Peyer's patch (tissue), 4 donors: ENCODE data around the gene SLC16A8.

ENCODE experiments used
- POLR2A ChIP-seq, 2 donors: fragments of 450-650 bp; IDR thresholded peaks; one replicate each; pipeline ENCODE4 v1.5.1; 2017; ENCODE audit warnings: antibody characterized with exemption in 2 of 2, mild to moderate bottlenecking in 2 of 2, moderate library complexity in 2 of 2
- TF ChIP-seq, protein P1 (sequence below), 6 experiments: fragments of 450-650 bp in 4 of 6; fragments of 200-600 bp in 2 of 6; sonication (generic) in 1 of 6; IDR thresholded peaks; one replicate each; pipeline ENCODE4 v1.5.1; 2017 to 2019; ENCODE audit warnings: antibody characterized with exemption in 6 of 6, mild to moderate bottlenecking in 3 of 6, moderate library complexity in 1 of 6

GRCh38 chr22:38067028-38067415, 17.0 kb downstream of the SLC16A8 start:
- TF ChIP-seq, protein P1, sequence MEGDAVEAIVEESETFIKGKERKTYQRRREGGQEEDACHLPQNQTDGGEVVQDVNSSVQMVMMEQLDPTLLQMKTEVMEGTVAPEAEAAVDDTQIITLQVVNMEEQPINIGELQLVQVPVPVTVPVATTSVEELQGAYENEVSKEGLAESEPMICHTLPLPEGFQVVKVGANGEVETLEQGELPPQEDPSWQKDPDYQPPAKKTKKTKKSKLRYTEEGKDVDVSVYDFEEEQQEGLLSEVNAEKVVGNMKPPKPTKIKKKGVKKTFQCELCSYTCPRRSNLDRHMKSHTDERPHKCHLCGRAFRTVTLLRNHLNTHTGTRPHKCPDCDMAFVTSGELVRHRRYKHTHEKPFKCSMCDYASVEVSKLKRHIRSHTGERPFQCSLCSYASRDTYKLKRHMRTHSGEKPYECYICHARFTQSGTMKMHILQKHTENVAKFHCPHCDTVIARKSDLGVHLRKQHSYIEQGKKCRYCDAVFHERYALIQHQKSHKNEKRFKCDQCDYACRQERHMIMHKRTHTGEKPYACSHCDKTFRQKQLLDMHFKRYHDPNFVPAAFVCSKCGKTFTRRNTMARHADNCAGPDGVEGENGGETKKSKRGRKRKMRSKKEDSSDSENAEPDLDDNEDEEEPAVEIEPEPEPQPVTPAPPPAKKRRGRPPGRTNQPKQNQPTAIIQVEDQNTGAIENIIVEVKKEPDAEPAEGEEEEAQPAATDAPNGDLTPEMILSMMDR (IDR thresholded peaks at IDR 0.05), result no peak
- TF ChIP-seq POLR2A (IDR thresholded peaks at IDR 0.05), result no peak
